GM12864 (cell line): ENCODE results near the gene MINK1.
"Not testable (repeated sequence)": the region's sequence is repeated elsewhere in the genome, so short reads cannot be mapped to it uniquely, and the experiment has no call there.

ENCODE experiments used
- DNase-seq: peaks from one replicate; pipeline ENCODE4 v3.0.0-alpha.2; 2011; ENCODE audit warnings: low read depth
- H3K4me3 ChIP-seq: 2 replicates; pipeline ENCODE4 v1.5.1; 2011; ENCODE audit warnings: mild to moderate bottlenecking, low read depth, low read length, control low read depth
- CTCF ChIP-seq: IDR thresholded peaks from 2 replicates; pipeline ENCODE4 v1.5.1; 2011; ENCODE audit warnings: low read depth, mild to moderate bottlenecking, moderate library complexity, low read length, control low read depth, inconsistent platforms; ENCODE audit errors: missing control alignments

Gene MINK1

GRCh38 chr17:4908711-4909496 is 75.8 kb downstream of the MINK1 start:
- H3K4me3 ChIP-seq = no peak overlapping the region
- peak; percentile 76 for TF ChIP-seq CTCF
- DNase-seq = peak; percentile 37

GRCh38 chr17:4913994-4914393 is 80.9 kb downstream of the MINK1 start:
- DNase-seq = no peak
- no peak for TF ChIP-seq CTCF

DNA sequence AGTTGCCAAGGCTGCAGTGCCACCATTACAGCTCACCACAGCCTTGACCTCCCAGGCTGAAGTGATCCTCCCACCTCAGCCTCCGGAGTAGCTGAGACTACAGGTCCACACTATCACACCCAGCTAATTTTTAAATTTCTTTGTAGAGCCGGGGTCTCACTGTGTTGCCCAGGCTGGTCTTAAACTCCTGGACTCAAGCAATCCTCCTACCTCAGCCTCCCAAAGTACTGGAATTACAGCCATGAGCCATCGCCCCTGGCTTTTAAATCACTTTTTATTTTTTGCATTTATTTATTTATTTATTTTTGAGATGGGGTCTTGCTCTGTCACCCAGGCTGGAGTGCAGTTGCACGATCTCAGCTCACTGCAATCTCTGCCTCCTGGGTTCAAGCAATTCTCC is 81.4 kb downstream of the MINK1 start:
- not testable (repeated sequence) for DNase-seq, H3K4me3 ChIP-seq

More at GRCh38 chr17:4913994-4914393, 80.9 kb downstream of the MINK1 start:
- no peak overlapping the region for H3K4me3 ChIP-seq

- H3K4me3 ChIP-seq = no peak overlapping the region
- DNase-seq = no peak
- TF ChIP-seq CTCF = no peak
Measured at GRCh38 chr17:4919511-4920047, 86.4 kb downstream of the MINK1 start.

DNA sequence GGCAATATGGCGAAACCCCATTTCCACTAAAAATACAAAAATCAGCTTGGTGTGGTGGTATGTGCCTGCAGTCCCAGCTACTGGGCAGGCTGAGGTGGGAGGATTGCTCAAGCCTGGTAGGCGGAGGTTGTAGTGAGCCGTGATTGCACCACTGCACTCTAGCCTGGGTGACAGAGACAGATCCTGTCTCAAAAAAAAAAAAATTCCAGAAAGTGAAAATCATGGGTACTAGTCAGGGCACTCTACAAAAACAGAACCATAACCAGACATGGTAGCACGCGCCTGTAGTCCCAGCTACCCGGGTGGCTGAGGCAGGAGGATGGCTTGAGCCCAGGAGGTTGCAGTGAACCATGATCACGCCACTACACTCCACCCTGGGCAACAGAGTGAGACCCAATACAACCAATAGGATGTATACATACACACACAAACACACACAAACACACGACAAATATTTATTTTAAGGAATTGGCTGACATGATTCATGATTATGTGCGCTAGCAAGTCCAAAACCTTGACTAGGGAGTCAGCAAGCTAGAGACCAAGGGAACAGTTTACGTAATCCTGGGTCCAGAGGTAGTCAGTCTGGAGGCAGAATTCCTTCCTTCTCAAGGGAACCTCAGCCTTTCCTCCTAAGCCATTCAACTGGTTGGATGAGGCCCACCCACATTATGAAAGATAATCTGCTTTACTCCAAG is 87.4 kb downstream of the MINK1 start:
- no peak overlapping the region for H3K4me3 ChIP-seq
- DNase-seq = no peak
- no peak for TF ChIP-seq CTCF

GRCh38 chr17:4921320-4921719 is 88.2 kb downstream of the MINK1 start:
- no peak for DNase-seq
- TF ChIP-seq CTCF = no peak
- H3K4me3 ChIP-seq = no peak overlapping the region

GRCh38 chr17:4926577-4927335 is 93.6 kb downstream of the MINK1 start:
- not testable (repeated sequence) for H3K4me3 ChIP-seq, DNase-seq
